GM12878 (cell line): ENCODE measurements around the gene ANKRD28. TPM values are rescaled to one million over a fixed set of nuclear protein-coding genes. Genes with fewer than 3 reads are reported as not detected.

Experiments
- ATAC-seq: fragments of 200-7000 bp; cut with Tn5 transposase; 3 replicates; pipeline ENCODE4 v1.9.1; 2020; ENCODE audit warnings: mild to moderate bottlenecking, moderate library complexity
- BruUV-seq: library from RNA; stranded (reverse); fragments of 400-500 nt; replicated peaks from 2 replicates; lab custom pipeline; 2021; lab: Mats Ljungman, UMichigan
- CTCF ChIA-PET: fragments of 300-600 bp; sonication (Branson Sonifier 250); formaldehyde crosslinking; extraction: SDS; loops from one replicate; lab custom pipeline; 2021; ENCODE audit warnings: inconsistent platforms; lab: Yijun Ruan, JAX
- POLR2A ChIA-PET: fragments of 350-600 bp; formaldehyde crosslinking; extraction: SDS; loops from one replicate; lab custom pipeline; 2021; ENCODE audit warnings: inconsistent platforms; lab: Charles Lee
- RAD21 ChIA-PET: fragments of 300-600 bp; sonication (Branson Sonifier 250); formaldehyde crosslinking; loops from one replicate; lab custom pipeline; 2023; ENCODE audit warnings: antibody characterized with exemption; ENCODE audit not compliant: unreplicated experiment; lab: Charles Lee
- SMC1A ChIA-PET: fragments of 300-600 bp; sonication (Branson Sonifier 250); formaldehyde crosslinking; loops from one replicate; lab custom pipeline; 2023; ENCODE audit not compliant: unreplicated experiment, uncharacterized antibody; lab: Charles Lee
- DNase-seq: peaks from one replicate; pipeline ENCODE4 v3.0.0-alpha.2; 2011; ENCODE audit warnings: low read depth, low spot score
- FAIRE-seq: peaks from 3 replicates; lab custom pipeline; 2011; peaks lifted over from hg19 to GRCh38; lab: Jason Lieb, UNC
- H2AFZ ChIP-seq: 2 replicates; pipeline ENCODE4 v1.6.0; 2011; ENCODE audit warnings: low read depth, low read length, control low read depth; ENCODE audit not compliant: control insufficient read depth
- H3K27ac ChIP-seq: 2 replicates; pipeline ENCODE4 v1.5.1; 2011; ENCODE audit warnings: control low read depth; ENCODE audit not compliant: control insufficient read depth, insufficient read depth
- H3K27me3 ChIP-seq, 2 experiments: replicated peaks in 1 of 2; 2 replicates each; pipeline versions ENCODE4 v1.6.0 to v1.6.1; 2011; ENCODE audit warnings: low read length in 1 of 2; ENCODE audit not compliant: control insufficient read depth in 2 of 2, insufficient read depth in 2 of 2
- H3K36me3 ChIP-seq, 2 experiments: 2 replicates each; pipeline ENCODE4 v1.5.1; 2011; ENCODE audit warnings: low read length in 1 of 2; ENCODE audit not compliant: control insufficient read depth in 2 of 2, insufficient read depth in 2 of 2
- H3K4me1 ChIP-seq: 2 replicates; pipeline ENCODE4 v1.6.1; 2011; ENCODE audit warnings: mild to moderate bottlenecking, low read length, moderate library complexity, mixed read lengths; ENCODE audit not compliant: control insufficient read depth, insufficient read depth
- H3K4me2 ChIP-seq: 2 replicates; pipeline ENCODE4 v1.6.0; 2011; ENCODE audit warnings: control low read depth; ENCODE audit not compliant: control insufficient read depth, insufficient read depth
- H3K4me3 ChIP-seq: fragments of 200-600 bp; sonication (generic); 2 replicates; pipeline ENCODE4 v1.5.1; 2016
- H3K79me2 ChIP-seq: 2 replicates; pipeline ENCODE4 v1.6.0; 2011; ENCODE audit warnings: low read length; ENCODE audit not compliant: control insufficient read depth, insufficient read depth
- H3K9ac ChIP-seq: 2 replicates; pipeline ENCODE4 v1.8.0; 2011; ENCODE audit warnings: low read length, control low read depth, mixed read lengths; ENCODE audit not compliant: control insufficient read depth, insufficient read depth
- H3K9me3 ChIP-seq: replicated peaks from 3 replicates; pipeline ENCODE4 v1.5.1; 2011; ENCODE audit warnings: mild to moderate bottlenecking, low read length; ENCODE audit not compliant: control insufficient read depth, insufficient read depth
- H4K20me1 ChIP-seq: 2 replicates; pipeline ENCODE4 v1.6.0; 2011; ENCODE audit not compliant: control insufficient read depth, insufficient read depth
- BCL11A ChIP-seq: IDR thresholded peaks from 2 replicates; pipeline ENCODE4 v1.6.1; 2011; ENCODE audit warnings: low read depth, low read length
- BRCA1 ChIP-seq: IDR thresholded peaks from 2 replicates; pipeline ENCODE4 v1.6.1; 2011; ENCODE audit warnings: low read depth, low read length, improper control_type of control experiment
- ELK1 ChIP-seq: IDR thresholded peaks from 2 replicates; pipeline ENCODE4 v1.6.1; 2012; ENCODE audit warnings: low read depth, low read length, improper control_type of control experiment
- EZH2 ChIP-seq: IDR thresholded peaks from 2 replicates; pipeline ENCODE4 v1.6.1; 2012; ENCODE audit warnings: low read depth, mild to moderate bottlenecking, control low read depth, inconsistent platforms, low read length, borderline replicate concordance; ENCODE audit not compliant: control insufficient read depth
- POLR2AphosphoS5 ChIP-seq: IDR thresholded peaks from 2 replicates; pipeline ENCODE4 v1.6.1; 2011; ENCODE audit warnings: mild to moderate bottlenecking, low read length, inconsistent platforms
- RAD51 ChIP-seq: fragments of 450-650 bp; IDR thresholded peaks from 2 replicates; pipeline ENCODE4 v1.6.1; 2016; ENCODE audit warnings: moderate library complexity, mild to moderate bottlenecking, inconsistent platforms
- SREBF2 ChIP-seq: IDR thresholded peaks from 2 replicates; pipeline ENCODE4 v1.6.1; 2012; ENCODE audit warnings: mild to moderate bottlenecking, low read length
- TAF1 ChIP-seq: IDR thresholded peaks from 2 replicates; pipeline ENCODE4 v1.6.1; 2011; ENCODE audit warnings: mild to moderate bottlenecking, low read depth, low read length, borderline replicate concordance
- TBL1XR1 ChIP-seq: IDR thresholded peaks from 2 replicates; pipeline ENCODE4 v1.6.1; 2012; ENCODE audit warnings: low read depth, low read length, improper control_type of control experiment
- USF1 ChIP-seq: IDR thresholded peaks from 2 replicates; pipeline ENCODE4 v1.6.1; 2011; ENCODE audit warnings: borderline replicate concordance, low read depth, mild to moderate bottlenecking, moderate library complexity, mixed read lengths, low read length; ENCODE audit not compliant: insufficient read depth; ENCODE audit errors: extremely low read length
- ZNF207 ChIP-seq: fragments of 450-650 bp; IDR thresholded peaks from 2 replicates; pipeline ENCODE4 v1.6.1; 2014; ENCODE audit warnings: antibody characterized with exemption, mild to moderate bottlenecking, borderline replicate concordance
- ZNF384 ChIP-seq: IDR thresholded peaks from 2 replicates; pipeline ENCODE4 v1.6.1; 2012; ENCODE audit warnings: low read depth, mild to moderate bottlenecking, low read length, improper control_type of control experiment, borderline replicate concordance
- WGBS: methylation state at CpG from one replicate; pipeline ENCODE4 v1.1.6; 2016; ENCODE audit warnings: low lambda C conversion rate; ENCODE audit not compliant: insufficient replicate concordance, insufficient coverage; ENCODE audit errors: missing lambda C conversion rate; 5-methylcytosine and 5-hydroxymethylcytosine counted together
- in situ Hi-C: fragments of 300-500 bp; cut with MboI; formaldehyde crosslinking; loops from 9 replicates; pipeline ENCODE4 v1.14.3; 2018; ENCODE audit warnings: mixed read lengths
- intact Hi-C: fragments of 100-400 bp; cut with micrococcal nuclease; formaldehyde crosslinking; loops from one replicate; pipeline ENCODE4 v1.14.2; 2022; ENCODE audit not compliant: unreplicated experiment
- polyA plus RNA-seq, 11 experiments: library from polyadenylated mRNA; depleted of rRNA in 4 of 11; unstranded in 6 of 11; stranded (reverse) in 5 of 11; fragments of >200 nt; fragmentation: Nextera tagmentation in 4 of 11; fragmentation: Illumina TruSeq in 1 of 11; extraction: Ambion mirVana in 4 of 11; extraction: Trizol in 1 of 11; gene quantifications; 1 replicate in 1 of 11; 2 replicates in 10 of 11; pipeline versions ENCODE4 v1.2.1 to v1.2.3, GENCODE V29; 2011 to 2016; ENCODE audit warnings: inconsistent platforms in 2 of 11, missing spikeins in 2 of 11, low read depth in 1 of 11
- total RNA-seq, 4 experiments: library from RNA; depleted of rRNA in 3 of 4; stranded (reverse); fragments of >200 nt in 3 of 4; fragmentation: Illumina TruSeq in 1 of 4; extraction: Trizol in 1 of 4; gene quantifications; 2 replicates each; pipeline versions ENCODE4 v1.2.1 to v1.2.3, GENCODE V29; 2013 to 2021
- TF ChIP-seq, protein P1 (sequence below): fragments of 450-650 bp; conservative IDR thresholded peaks from 2 replicates; pipeline ENCODE4 v1.6.1; 2017; ENCODE audit warnings: mild to moderate bottlenecking, moderate library complexity
- TF ChIP-seq, protein P2 (sequence below): IDR thresholded peaks from 2 replicates; pipeline ENCODE4 v1.6.1; 2012; ENCODE audit warnings: low read depth, low read length, improper control_type of control experiment
- TF ChIP-seq, protein P3 (sequence below): IDR thresholded peaks from 2 replicates; pipeline ENCODE4 v1.6.1; 2011; ENCODE audit warnings: mild to moderate bottlenecking, low read depth, low read length, moderate library complexity; ENCODE audit not compliant: insufficient replicate concordance

Gene ANKRD28
- total and polyA plus RNA-seq, 10 of the 15 experiments (the other 5 are each of a cell fraction or from before 2014, with no cell fraction given): 11.2 to 105 (median 38.3) TPM

- no peak for TF ChIP-seq TBL1XR1
- TF ChIP-seq TAF1: no peak
- TF ChIP-seq EZH2: no peak
- TF ChIP-seq, protein P1, sequence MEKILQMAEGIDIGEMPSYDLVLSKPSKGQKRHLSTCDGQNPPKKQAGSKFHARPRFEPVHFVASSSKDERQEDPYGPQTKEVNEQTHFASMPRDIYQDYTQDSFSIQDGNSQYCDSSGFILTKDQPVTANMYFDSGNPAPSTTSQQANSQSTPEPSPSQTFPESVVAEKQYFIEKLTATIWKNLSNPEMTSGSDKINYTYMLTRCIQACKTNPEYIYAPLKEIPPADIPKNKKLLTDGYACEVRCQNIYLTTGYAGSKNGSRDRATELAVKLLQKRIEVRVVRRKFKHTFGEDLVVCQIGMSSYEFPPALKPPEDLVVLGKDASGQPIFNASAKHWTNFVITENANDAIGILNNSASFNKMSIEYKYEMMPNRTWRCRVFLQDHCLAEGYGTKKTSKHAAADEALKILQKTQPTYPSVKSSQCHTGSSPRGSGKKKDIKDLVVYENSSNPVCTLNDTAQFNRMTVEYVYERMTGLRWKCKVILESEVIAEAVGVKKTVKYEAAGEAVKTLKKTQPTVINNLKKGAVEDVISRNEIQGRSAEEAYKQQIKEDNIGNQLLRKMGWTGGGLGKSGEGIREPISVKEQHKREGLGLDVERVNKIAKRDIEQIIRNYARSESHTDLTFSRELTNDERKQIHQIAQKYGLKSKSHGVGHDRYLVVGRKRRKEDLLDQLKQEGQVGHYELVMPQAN: no peak
- TF ChIP-seq, all 136 proteins: peak for 0
Measured at GRCh38 chr3:15628967-15629366, 168.8 kb downstream of the ANKRD28 start (continued).

DNA sequence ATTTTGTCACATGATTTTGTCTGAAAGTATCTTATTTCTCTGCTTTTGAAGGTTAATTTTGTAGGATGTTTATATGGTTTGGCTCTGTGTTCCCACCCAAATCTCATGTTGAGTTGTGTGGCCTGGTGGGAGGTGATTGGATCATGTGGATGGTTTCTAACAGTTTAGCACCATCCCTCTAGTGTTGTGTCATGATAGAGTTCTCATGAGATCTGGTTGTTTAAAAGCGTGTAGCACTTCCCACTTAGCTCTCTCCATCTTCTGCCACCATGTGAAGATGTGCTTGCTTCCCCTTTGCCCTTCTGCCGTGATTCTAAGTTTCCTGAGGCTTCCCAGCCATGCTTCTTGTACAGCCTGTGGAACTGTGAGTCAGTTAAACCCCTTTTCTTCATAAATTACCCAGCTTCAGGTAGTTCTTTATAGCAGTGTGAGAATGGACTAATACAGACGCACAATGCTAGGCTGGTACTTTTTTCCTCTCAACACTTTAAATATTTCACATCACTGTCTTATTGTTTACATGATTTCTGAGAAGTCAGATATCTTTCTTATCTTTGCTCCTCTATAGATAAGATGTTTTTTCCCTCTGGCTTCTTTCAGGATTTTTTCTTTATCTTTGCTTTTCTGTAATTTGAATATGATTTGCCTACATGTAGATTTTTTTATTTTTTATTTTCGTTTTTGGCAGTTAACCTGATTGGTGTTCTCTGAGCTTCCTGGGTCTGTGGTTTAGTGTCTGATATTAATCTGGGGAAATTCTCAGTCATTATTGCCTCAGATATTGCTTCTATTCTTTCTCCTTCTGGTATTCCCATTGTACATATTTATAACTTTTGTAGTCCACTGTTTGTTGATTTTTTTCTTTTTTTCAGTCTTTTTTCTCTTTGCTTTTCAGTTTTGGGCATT lies 174.0 kb downstream of the ANKRD28 start:
- Histone ChIP-seq H3K27me3 (no peaks in the 10 kb centered on the region), H3K9me3 (peaks cover 7% of the 10 kb centered on the region; the same call in 2 of the 3 replicates), H3K9ac (no peak overlapping the region), H3K79me2 (no peaks in the 10 kb centered on the region), H3K4me1 (no peaks in the 10 kb centered on the region), H3K4me2 (no peak overlapping the region), H3K36me3 (no peaks in the 10 kb centered on the region), H3K4me3 (no peak overlapping the region), H2AFZ (no peak overlapping the region), H3K27ac (no peak overlapping the region), H4K20me1 (no peaks in the 10 kb centered on the region)
- intact Hi-C loops (no loop called here), in situ Hi-C loops (loop anchor here (10.0 kb wide), 1 partner anchor 621 kb away; no protein-coding TSS in a partner anchor)
- ChIA-PET POLR2A (no interaction called here), CTCF (interaction anchor here (0.7 to 1.2 kb wide), 2 partner anchors 54 to 192 kb away, joined by 3 read pairs; no protein-coding TSS in a partner anchor), RAD21 (interaction anchor here (8.2 kb wide), 1 partner anchor 186 kb away, joined by 248 read pairs; no protein-coding TSS in a partner anchor), SMC1A (interaction anchor here (0.6 to 1.7 kb wide), 2 partner anchors 142 to 417 kb away, joined by 4 to 5 read pairs; no protein-coding TSS in a partner anchor)
- DNase-seq (no peak), ATAC-seq (no peak), FAIRE-seq (no peak)
- 50% methylated on average over 4 of the region's 4 CpGs for WGBS
- no TSS peak for BruUV-seq
- TF ChIP-seq, protein P2, sequence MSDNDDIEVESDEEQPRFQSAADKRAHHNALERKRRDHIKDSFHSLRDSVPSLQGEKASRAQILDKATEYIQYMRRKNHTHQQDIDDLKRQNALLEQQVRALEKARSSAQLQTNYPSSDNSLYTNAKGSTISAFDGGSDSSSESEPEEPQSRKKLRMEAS: no peak
- TF ChIP-seq BRCA1 (no peak), SREBF2 (no peak), ELK1 (no peak), BCL11A (no peak), ZNF207 (no peak), RAD51 (no peak), ZNF384 (no peak), USF1 (no peak), POLR2AphosphoS5 (no peak)
- TF ChIP-seq, protein P3, sequence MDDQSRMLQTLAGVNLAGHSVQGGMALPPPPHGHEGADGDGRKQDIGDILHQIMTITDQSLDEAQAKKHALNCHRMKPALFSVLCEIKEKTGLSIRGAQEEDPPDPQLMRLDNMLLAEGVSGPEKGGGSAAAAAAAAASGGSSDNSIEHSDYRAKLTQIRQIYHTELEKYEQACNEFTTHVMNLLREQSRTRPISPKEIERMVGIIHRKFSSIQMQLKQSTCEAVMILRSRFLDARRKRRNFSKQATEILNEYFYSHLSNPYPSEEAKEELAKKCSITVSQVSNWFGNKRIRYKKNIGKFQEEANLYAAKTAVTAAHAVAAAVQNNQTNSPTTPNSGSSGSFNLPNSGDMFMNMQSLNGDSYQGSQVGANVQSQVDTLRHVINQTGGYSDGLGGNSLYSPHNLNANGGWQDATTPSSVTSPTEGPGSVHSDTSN: no peak
